Germinal center (tissue), 1 donor: Measurements from ENCODE around the gene RSPH6A.

ENCODE experiments used
- DNase-seq: peaks from one replicate; pipeline ENCODE4 v3.0.0; 2012; ENCODE audit warnings: mixed read lengths, low spot score

Gene RSPH6A

DNA sequence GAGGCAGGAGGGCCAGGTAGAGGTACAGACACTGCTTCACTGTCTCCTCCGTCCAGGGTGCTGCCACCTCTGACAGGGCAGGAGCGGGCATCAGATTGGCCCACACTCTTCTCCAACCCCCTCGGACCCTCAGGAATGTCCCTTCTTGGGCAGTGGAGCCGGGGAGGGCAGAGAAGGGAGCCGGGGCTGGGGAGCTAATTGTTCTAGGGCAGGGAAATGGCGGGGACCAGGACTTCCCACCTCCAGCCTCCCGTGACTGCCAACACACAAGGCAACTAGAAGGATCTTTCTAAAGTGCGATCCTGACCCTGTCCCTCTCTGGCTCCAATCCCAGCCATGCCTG is 10.1 kb upstream of the RSPH6A start:
- no peak for DNase-seq

DNA sequence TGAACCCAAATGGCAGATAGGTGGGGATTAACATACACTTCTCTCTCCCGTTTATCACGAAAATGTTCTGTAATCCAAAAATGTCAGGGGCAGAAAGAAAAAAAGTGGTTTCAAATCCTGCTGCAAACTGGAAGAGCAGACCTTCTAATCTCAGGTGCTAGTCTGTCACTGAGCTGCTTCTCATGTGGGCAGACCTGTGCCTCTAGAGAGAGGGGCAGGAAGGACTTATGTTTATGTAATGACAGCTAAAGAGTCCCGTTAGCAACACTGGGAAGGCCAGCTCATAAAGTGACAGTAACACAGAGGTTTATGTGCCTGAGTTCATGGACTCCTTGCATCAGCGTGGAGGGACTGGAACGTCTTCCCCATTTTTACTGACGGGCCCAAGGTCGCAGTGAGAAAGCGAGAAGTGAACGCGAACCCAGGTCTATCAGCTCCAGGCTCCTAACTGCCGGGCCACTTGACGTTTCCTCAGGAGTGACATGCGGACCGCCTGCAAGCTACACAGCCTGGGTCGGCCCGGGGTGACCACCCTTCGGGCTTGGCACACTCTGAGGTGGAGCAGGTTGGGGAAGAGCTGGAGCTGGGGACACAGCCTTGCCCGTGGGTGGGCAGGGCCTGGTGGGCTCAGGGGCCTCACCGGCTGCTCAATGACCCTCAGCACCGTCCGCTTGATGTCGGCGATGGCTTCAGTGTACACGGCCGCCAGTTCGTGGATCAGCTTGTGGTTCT is 9.6 kb upstream of the RSPH6A start:
- no peak for DNase-seq

DNA sequence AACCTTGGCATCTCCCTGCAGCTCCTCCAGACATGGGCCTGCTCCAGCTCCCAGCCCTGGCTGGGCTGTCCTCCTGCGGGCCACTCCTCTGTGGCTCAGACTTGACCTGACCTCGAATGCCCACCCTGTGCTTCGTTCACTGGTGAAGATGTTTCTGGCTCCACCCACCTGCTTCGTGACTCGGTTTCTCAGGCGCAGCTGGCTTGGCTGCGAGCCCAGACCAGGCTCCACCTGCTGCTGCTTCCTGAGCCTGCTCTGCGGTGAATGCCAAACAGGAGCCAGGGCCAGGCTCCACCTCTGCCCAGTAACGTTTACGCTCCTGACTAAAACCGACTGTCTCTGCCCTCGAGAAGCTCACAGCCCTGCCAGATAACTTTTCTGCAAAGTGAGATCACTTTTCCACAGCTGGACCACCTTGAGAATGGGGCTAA is 8.9 kb upstream of the RSPH6A start:
- no peak for DNase-seq

DNA sequence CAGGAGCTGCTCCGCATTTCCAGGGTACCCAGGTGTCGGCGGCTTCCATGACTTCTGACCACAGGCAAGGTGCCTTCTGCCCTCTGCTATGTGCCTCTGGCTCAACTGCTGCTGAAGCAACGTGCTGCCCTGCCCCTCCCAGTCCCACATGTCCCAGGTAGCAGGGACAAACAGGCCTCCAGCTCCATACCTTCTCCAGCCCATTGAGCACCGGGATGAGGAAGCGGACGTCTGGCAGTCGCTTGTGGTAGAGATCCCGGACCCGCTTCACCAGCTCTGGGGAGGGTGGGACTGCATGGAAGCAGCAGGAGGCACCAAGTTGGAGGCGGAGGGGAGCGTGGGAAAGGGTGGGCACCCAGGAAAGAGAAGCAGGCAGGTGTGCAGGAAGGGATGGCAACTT is 8.1 kb upstream of the RSPH6A start:
- DNase-seq, result no peak

DNA sequence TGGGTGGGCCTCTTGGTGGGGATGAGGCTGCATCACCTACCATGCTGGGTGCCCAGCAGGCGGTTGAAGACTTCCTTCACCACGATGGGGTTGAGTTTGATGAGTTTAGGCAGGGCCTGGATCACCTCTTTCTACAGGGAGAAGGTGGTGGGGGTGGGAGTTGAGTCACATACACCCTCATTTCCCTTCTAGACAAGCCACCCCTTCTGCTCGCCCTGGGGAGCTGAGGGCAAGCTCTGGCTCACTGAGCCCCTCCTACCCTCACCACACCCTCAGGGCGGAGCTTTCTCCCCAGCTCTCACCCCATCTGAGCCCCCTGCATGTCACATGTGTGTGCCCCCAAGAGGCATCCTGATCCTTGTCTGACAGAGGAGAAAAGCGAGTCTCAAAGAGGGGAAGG is 7.6 kb upstream of the RSPH6A start:
- no peak for DNase-seq

DNA sequence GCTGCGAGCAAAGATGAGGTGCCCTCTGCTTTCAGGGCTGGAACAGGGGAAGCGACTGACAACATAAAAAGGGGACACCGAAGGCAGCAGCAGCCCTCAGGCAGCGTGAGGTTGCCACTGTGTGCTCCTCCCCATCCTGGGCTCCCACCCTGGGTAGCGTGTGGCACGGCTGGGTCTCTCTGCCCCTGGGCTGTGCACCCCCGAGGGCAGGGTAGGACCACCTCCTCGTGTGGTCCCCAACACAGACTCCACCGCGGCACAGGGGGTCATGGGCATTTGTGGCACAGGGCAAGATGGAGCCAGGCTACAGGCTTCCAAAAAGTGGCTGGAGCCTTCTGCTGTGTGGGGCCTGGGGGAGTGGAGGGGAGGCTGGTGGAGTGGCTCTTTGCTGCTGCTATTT is 6.5 kb upstream of the RSPH6A start:
- no peak for DNase-seq

DNA sequence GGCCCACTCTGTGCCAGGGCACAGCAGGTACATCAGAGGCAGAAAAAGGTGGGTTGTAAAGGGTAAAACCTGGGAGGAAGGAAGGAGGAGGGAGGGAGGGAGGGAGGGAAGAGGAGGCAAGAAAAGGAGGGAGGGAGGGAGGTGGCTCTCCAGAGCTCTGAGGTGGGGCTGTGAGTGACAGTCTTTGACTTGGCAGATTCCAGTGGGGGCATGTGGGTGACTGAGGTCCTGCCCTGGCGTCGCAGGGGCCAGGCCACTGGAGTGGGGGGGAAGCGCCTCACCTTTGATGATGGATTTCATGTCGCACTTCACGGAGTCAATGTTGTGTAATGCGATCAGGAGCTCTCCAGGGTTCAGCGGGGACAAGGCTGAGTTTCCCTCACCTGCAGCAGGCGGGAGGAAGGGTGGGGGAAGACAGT is 6.0 kb upstream of the RSPH6A start:
- DNase-seq, result no peak

DNA sequence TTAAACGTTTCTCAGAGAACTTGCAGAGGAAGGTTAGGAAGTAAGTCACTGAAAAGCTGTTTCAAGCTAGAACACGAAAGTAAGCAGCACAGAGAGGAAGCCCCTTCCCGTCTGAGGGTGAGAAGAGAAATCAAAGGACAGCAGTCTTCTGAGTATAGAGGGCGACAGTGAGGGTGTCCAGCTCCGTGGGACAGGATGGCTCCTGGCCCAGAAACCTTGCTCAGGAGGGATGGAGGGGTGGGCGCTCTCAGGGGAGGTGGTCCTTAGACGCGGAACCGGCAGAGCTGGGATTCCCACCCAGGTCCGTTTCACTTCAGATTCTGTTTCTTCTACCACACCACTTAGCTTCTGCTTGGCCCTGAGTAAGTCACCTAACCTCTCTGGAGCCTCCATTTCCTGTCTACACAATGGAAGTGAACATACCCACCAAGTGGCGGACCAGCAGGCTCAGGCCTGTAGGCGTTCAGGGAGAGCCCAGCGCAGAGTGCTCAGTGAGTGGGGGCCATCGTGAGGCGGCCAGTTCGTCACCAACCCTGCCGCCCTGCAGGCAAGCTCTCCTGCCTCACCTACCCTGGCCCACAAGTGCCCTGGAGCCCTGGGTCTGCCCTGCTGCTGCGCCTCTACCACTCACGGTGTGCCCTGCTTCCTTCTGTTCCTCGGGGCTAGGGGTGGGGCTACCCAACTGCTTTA is 5.5 kb upstream of the RSPH6A start:
- no peak for DNase-seq

DNA sequence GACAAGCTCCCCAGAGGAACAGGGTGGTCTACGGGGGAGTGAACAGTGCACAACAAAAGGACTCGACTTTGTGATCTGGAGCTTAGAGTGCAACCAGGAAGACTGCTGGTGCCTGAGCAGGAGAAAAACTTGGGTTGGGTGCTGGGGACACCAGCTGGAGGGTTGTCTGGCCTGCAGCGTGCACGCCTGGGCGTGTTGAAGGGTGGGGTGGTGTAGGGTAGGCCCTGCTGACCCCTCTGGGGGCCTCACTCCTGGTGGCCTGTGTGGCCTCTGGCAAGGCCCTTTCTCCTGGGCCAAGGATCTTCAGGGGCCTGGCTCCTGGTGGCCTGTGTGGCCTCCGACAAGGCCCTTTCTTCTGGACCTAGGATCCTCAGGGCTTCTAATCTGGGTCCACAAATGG is 4.7 kb upstream of the RSPH6A start:
- no peak for DNase-seq

DNA sequence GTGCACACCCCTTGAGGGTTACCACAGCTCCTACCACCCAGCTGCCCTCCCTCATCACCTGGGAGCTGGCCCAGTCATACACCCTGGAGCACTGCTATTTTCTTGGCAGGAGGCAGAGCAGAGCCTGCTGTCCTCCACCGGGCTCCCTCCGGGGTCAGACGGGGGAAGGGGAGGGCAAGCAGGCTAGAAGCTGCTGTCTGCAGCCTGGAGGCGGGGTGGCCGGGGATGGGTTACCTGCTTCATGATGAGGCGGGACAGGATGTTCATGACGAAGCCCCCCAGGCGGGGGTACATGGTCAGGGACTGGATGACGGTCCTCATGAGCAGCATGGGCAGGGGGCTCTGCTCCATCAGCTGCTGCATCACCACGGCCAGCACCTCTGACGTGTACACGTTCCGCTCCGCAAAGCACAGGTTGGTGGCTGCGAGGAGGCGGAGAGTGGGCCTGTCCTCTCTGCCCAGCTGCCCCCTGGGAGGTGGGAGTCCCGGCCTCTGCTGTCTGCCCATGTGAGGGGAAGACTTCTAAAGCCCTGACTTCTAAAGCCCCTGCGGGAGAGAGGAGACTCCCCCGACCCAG is 2.7 kb upstream of the RSPH6A start:
- no peak for DNase-seq

DNA sequence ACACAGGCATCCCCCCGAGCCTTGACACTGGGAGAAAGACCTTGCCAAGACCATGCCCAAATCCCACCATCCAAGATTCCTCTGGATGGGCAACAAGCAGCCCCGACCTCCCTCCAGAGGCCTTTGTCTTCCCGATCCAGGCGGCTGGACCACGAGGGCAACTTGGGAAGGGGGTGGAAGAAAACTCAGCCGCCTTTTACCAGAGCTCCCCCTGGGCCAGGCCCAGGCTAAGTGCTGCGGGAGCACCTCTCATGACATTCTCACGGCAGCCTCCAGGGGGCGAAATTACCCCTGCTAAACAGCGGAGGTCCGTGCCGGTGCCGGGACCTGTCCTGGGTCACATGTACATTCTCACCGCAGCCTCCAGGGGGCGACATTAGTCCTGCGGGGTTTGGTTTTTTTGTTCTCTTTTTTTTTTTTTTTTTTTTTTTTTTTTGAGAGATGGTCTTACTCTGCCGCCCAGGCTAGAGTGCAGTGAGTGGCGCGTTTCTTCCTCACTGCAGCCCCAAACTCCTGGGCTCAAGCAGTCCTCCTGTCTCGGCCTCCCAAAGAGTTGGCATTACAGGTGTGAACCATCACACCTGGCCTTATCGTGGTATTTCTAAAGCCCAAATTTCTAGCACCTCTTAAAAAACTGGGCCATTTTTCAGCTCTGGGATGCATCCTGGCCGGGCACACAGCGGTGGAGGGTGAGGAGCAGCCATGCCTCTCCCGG is 2.1 kb upstream of the RSPH6A start:
- DNase-seq, result peak; percentile 97

DNA sequence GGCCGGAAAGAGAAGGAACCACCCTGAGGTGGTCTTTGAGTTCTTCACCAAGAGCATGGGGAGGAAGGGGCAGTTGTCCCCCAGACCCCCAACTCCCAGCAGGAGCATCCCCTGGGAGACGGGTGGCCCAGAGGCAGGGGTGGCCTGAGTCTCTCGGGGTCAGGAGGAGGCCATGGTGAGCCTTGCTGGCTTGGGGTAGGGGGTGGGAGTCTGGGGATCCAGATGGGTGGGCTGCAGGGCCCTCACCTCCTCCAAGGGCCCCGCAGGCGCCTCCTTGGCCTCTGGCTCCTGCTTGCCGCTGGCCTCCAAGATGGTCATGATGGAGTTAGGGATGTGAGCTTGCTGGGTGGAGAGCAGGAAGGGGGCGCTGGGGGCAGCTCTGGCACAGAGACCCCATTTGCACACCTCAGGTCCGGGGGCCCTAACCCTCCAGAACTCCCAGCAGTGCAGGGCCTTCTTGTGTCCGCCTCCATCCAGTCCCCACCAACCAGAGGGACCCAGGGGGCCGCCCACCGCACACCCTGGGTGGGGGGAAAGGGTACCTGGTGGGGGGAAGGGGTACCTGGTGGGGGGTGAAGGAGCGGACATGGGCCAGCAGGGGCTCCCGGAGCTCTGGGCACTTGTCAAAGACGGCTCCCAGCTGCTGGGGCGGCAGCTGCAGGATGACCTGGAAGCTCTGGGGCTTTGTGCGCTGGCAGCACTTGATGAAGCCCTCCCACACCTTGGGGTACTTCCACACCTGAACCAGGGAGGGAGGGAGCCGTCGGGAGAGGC is 1.3 kb upstream of the RSPH6A start:
- no peak for DNase-seq

DNA sequence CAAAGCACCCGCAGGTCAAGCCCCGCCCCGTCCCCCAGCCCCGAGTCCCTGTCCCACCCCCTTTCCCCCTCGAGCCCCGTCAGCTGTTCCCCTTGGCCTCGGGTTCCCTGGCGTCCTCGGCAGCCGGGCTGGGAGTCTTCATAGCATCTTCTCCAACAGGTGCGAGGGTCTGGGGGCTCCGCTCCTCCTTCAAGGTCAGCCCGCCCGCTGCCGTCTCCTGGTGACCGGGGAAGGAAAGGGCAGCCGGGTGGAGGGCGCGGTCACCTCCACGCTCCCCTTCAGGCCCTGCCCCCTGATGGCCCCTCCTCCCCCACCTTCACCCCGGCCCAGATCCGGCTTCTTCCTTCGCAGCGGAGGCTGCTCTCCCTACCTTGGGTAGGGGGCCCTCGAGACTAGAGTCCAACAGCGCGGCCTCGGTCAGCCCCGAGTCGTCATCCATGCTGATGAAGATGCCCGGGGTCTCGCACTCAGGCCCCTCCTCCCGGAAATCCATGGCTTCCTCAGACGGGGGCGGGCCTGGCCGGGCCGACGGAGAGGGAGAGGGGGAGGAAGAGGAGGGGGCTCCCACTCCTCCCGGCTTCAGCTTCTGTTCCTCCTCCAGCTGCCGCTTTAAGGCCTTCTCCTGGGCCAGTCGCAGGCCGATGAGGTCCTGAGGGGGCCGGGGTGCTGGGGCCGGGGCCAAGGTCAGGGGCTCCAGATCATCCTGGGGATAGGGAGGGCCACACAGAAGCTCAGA is 541 bp upstream of the RSPH6A start:
- no peak for DNase-seq

DNA sequence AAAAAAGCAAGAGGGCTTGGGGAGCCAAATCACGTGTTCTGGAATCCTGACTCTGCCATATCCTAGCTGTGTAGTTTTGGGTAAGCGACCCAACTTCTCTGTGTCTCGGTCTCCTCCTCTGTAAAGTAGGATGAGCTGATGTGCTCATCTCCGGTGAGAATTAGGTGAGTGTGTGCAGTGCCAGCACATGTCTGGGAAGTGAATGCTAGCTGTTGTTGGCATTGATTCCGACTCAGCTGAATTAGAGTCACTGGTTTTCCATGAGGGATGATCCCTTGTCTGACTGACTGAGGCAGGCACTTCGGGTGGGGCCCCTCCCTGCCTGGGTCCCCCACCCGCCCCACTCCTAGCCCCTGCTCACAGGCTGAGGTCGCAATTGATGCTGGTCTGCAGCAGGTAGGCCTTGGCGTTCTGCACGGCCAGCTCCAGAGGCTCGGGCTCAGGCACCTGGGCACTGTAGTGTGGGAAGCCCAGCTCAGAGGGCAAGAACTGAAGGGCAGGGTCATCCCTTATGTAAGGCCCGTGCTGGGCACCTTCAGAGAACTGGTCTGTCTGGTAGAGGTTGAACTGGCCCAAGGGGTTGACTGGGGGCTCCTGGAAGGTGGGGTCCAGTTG is 835 bp downstream of the RSPH6A start:
- DNase-seq, result no peak

DNA sequence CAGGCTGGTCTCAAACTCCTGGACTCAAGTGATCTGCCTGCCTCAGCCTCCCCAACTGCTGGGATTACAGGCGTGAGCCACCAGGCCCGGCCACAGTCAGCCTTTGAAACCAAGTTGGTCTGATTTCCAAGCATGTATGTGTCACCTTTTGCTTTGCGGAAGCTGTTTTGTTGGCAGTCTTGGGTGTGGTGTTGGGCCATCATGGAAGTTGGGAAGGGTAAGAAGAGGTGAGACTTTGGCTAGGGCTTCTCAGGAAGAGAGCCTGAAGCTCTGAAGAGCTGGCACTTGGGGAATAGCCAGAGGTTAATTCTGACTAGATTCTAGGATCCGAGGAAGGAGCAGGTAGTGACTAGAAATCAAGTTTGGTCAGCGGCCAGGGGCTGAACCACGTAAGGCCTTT is 2.8 kb downstream of the RSPH6A start:
- DNase-seq, result no peak

DNA sequence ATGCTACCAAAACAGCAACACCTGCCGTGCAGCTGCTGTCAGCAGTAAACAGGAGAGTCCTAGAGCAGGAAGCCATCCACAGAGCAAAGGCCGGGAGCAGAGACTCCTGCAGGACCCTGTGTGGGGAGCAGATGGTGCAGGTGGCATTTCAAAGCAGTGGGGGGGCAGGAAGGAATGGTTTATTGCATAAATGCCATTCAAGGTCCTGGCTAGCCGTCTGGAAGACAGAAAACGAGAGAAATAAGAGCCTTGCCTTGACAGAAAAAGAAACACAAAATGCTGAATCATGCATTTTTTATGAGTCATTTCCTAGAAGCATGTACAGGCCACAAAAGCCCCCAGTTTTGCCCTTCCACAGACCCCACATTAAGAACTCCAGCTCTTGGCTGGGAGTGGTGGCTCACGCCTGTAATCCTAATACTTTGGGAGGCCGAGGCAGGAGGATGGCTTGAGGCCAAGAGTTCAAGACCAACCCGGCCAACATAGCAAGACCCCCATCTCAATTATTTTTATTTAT is 5.4 kb downstream of the RSPH6A start:
- DNase-seq, result no peak

DNA sequence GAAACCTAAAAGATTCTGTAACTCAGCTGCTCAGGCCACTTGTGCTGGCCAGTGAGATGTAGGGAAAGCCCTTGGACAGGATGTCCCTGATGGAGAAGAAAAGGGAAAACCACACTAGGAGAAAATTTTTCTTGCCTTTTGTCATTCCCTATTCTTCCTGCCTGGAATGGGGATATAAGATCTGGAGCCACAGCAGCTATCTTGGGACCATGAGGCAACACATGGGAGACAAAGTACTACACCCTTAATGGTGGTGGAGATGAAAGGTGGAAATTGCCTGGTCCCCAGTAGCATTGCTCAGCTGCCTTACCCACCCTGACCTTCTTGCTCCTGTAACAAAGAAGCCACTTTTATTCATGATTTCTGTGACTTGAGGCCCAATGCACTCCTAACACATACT is 9.4 kb downstream of the RSPH6A start:
- DNase-seq, result no peak

DNA sequence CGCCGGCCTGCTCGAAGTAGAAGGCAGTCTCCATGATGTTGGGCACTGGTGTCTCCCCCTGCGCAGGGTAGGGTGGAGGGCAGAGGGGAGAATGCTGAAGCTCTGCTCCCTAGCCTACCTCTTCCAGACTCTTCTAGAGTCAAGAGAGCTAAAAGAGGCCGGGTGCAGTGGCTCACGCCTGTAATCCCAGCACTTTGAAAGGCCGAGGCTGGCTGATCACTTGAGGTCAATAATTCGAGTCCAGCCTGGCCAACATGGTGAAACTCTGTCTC is 10.2 kb downstream of the RSPH6A start:
- DNase-seq, result no peak

DNA sequence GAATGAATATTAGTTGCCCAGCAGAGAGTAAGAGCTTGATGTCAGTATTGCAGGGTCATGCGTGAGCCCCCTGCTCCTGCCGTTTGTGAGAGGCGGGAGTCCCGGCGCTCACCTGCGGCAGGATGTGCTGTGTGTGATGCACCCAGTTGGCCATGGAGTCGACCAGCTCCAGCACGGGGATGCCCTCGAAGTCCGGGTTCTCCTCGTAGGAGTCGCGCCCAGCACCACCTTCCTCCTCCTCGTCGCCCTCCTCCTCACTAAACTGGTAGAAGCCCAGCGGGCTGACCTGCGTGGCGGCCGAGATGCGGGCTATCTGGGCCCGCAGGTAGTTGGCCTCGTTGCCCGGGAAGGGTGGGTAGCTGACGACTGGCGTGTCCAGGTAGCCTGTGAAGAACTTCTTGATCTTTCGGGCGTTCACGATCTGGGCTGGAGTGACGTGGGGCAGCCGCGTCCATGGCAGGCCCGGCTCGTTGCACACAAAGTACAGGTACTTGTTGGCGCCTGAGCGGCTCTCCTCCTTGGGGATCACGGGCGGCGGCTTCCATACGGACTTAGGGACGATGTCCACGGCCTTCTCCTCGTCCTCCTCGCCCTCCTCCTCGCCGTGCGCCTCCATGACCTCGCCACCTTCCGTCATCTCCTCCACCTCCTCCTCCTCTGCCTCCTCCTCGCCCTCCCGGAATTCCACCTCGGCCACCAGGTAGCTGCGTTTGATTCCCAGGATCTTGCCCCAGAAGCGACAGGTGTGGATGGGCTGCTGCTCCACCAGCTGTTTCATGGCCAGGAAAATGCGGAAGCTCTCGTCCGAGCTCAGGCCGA is 10.8 kb downstream of the RSPH6A start:
- DNase-seq, result no peak

DNA sequence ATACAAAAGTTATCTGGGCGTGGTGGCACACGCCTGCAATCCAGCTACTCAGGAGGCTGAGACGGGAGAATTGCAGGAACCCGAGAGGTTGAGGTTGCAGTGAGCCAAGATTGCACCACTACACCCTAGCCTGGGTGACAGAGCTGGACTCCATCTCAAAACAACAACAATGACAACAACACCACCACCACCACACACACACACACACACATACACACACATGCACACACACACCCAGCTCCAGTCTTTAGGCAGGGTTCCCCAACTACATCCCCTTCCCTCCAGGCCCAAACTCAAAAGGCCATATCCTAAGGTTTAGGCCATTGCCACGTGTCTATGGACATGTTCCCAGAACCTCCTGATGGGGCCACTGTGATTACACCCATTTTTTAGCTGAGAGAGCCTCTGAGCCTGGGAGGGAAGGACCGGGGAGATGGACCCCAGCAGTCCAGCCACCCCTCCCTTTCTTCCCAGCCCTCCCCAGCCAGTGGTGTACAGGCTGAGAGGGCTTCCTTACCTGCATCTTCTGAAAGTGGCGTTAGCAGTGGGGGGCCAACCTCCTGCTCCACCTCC is 13.4 kb downstream of the RSPH6A start:
- DNase-seq, result no peak
